NCI-H2171 treated with DMSO at 0.1 percent for 48 hours (cell line): ENCODE results near the gene SHD.
"Not testable (repeated sequence)": the region's sequence is repeated elsewhere in the genome, so short reads cannot be mapped to it uniquely, and the experiment has no call there.

Source experiments
- DNase-seq: peaks from one replicate; lab custom pipeline; 2025; lab: John Stamatoyannopoulos, UW

Gene SHD

GRCh38 chr19:4267101-4267900 is 11.8 kb upstream of the SHD start:
- DNase-seq: peak; percentile 74

- DNase-seq: no peak
These were observed 10.9 kb upstream of the SHD start for GRCh38 chr19:4267901-4268815.

- DNase-seq: no peak
These were observed 10.1 kb upstream of the SHD start for GRCh38 chr19:4268816-4269430.

- no peak for DNase-seq
These were observed 6.2 kb upstream of the SHD start for GRCh38 chr19:4272894-4273293.

- not testable (repeated sequence) for DNase-seq
These were observed 4.8 kb upstream of the SHD start for GRCh38 chr19:4274321-4274686.

- peak; percentile 38 for DNase-seq
These were observed 1.8 kb upstream of the SHD start for GRCh38 chr19:4277191-4277696.

GRCh38 chr19:4278010-4278409 is 1.1 kb upstream of the SHD start:
- DNase-seq: peak; percentile 25

GRCh38 chr19:4279267-4279529 is 132 bp downstream of the SHD start:
- no peak for DNase-seq

GRCh38 chr19:4279530-4280422 is 710 bp downstream of the SHD start:
- no peak for DNase-seq

- no peak for DNase-seq
These were observed 5.3 kb downstream of the SHD start for GRCh38 chr19:4284176-4284958.

- no peak for DNase-seq
These were observed 5.9 kb downstream of the SHD start for GRCh38 chr19:4284974-4285373.

- DNase-seq: not testable (repeated sequence)
These were observed 7.1 kb downstream of the SHD start for GRCh38 chr19:4286141-4286540.

GRCh38 chr19:4288091-4288777 is 9.2 kb downstream of the SHD start:
- no peak for DNase-seq

GRCh38 chr19:4291184-4291732 is 12.2 kb downstream of the SHD start:
- peak; percentile 45 for DNase-seq

GRCh38 chr19:4292515-4292914 is 13.4 kb downstream of the SHD start:
- no peak for DNase-seq

GRCh38 chr19:4294389-4294788 is 15.3 kb downstream of the SHD start:
- DNase-seq: peak; percentile 94

- DNase-seq: peak; percentile 100
These were observed 17.1 kb downstream of the SHD start for GRCh38 chr19:4295972-4296771.

- DNase-seq: no peak
These were observed 19.1 kb downstream of the SHD start for GRCh38 chr19:4297901-4298809.
